ENCODE measurements around the gene ZMYND11.

DNA sequence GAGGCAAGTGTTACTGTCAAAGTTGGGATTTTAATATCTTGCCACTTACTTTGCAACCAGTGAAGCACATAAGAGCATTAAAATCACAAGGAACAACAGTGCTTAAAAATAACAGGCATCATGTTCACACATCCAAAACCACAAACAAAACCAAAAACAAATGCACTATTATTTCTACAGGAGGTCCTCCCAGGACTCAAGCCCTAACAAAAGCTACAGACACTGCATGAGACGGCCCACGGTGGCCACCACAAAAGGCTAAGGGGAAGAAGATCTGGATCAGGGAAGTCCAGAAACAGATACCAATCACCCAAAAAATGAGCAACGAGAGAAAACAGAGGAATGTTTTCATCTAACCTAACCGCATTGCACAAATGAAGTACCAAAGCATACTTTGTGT lies 158.4 kb downstream of the ZMYND11 start:
- no peak for TF ChIP-seq HCFC1 (IDR thresholded peaks at IDR 0.05; ENCODE audit: low read depth, low read length)
- TF ChIP-seq CTCF (IDR thresholded peaks at IDR 0.05 in 2 of 3, conservative IDR thresholded peaks at IDR 0.05 in 1 of 3; ENCODE audit: insufficient read depth in 2 of 3, low read depth in 1 of 3, low read length in 3 of 3) = no peak
- no peak for TF ChIP-seq FOS (IDR thresholded peaks at IDR 0.05; ENCODE audit: extremely low read depth, insufficient read length)
- TF ChIP-seq ELF4 (CRISPR knock-in tag; IDR thresholded peaks at IDR 0.05) = no peak
- no peak for TF ChIP-seq EP300 (IDR thresholded peaks at IDR 0.05; ENCODE audit: low read length)
- no peak for TF ChIP-seq RFX5 (IDR thresholded peaks at IDR 0.05; ENCODE audit: low read depth, low read length)
- TF ChIP-seq ATF2 (CRISPR knock-in tag; IDR thresholded peaks at IDR 0.05) = no peak
- TF ChIP-seq BCLAF1 (IDR thresholded peaks at IDR 0.05; ENCODE audit: borderline replicate concordance in 1 of 2, control insufficient read depth in 1 of 2, low read depth in 2 of 2, low read length in 1 of 2) = no peak
- TF ChIP-seq BACH1 (tag; IDR thresholded peaks at IDR 0.05) = no peak
- no peak for TF ChIP-seq PHB2 (IDR thresholded peaks at IDR 0.05; ENCODE audit: low read depth)
- TF ChIP-seq FOXA3 (CRISPR knock-in tag; conservative IDR thresholded peaks at IDR 0.05 in 1 of 2, IDR thresholded peaks at IDR 0.05 in 1 of 2) = no peak

Measured in K562 (cell line).